Fibroblast of skin of right biceps (primary cell): ENCODE results near the gene MBTPS1.

Experiments used
- DNase-seq: peaks from one replicate; pipeline ENCODE4 v3.0.0-alpha.2; 2013

Gene MBTPS1

GRCh38 chr16:84095466-84095865 is 21.3 kb downstream of the MBTPS1 start:
- DNase-seq = no peak

GRCh38 chr16:84093879-84094270 is 22.9 kb downstream of the MBTPS1 start:
- no peak for DNase-seq

DNA sequence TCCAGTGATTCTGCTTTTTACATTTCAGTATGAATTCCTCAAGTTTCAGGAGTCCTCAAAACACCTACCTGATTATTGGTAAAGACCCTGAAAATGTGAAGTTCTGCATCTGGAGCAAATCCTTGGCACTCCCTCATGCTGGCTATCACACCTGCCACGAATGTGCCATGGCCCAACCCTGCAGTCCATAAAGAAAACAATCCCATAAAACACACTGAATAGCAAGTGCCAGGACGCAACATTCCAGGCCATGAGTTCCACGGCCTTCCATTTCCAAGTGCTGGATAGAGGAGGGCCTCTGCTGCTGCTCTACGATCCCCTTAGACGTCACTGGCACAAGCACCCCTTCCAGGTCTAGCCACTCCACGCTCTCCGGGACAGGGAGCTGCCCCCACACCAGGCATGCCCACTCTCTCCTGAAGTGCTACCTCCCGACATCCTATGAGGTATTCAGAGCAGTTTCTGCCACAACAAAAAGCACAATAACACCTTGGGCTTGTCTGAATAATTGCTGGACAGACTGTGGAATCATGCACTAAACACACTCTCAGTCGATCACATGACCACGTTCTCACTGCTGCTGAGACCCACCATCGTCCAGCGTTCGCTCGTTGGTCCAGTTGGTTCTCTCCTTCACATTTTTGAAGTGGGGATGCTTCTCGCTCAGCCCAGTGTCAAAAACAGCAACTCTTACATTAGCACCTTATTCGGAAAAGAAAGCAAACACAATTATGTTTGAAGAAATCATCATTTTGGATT is 23.4 kb downstream of the MBTPS1 start:
- DNase-seq = no peak

- DNase-seq = peak; percentile 14
Observed at GRCh38 chr16:84091460-84091859, 25.3 kb downstream of the MBTPS1 start.

DNA sequence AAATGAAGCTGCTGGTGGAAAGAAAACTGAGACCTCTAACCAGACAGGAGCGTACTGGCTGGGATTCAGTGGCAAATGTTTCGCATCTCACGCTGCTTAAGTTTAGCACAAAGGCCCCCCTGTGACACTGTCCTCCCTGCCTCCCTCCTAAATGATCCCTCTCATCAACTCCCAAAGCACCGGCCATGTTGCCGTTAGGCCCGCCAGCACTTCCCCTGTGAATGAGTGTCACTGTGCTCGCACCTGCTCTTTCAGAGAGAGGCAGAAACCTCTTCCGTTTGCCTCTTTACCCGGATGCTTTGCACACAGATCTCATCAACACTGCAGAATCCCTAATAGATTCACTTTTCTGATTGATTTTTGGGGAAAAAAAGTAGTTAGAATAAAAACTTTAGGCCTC is 26.5 kb downstream of the MBTPS1 start:
- DNase-seq = no peak

GRCh38 chr16:84088695-84089395 is 27.9 kb downstream of the MBTPS1 start:
- no peak for DNase-seq

DNA sequence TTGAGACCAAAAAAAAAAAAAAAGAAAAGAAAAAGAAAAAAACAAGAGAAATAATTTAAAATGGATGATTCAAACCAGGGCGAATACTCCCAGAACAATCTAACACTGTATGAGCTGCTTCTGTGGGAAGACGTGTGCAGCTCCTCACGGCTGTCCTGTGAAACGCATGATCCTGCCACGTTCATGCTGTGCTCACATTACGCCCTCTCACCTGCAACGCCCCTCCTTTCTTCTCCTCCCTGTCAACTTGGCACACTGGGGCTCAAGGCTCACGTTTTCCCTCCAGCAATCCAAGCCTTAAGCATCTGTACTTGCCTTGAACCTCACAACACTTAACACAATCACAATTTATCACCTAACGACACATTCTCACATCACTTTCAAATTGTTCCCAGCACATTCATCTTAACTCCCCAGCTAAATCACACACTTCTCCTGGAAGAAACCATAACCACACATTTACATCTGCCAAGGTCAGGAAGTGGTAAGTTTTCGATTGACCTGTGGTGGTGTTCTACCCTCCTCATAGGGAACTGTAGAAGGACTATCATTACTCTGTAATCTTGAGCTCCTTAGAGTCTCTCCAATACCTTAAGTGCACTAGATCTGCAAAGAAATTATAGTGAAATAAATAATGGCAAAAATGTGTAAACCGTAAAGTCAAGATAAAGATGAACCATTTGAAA is 29.1 kb downstream of the MBTPS1 start:
- no peak for DNase-seq

GRCh38 chr16:84087001-84087400 is 29.7 kb downstream of the MBTPS1 start:
- no peak for DNase-seq

DNA sequence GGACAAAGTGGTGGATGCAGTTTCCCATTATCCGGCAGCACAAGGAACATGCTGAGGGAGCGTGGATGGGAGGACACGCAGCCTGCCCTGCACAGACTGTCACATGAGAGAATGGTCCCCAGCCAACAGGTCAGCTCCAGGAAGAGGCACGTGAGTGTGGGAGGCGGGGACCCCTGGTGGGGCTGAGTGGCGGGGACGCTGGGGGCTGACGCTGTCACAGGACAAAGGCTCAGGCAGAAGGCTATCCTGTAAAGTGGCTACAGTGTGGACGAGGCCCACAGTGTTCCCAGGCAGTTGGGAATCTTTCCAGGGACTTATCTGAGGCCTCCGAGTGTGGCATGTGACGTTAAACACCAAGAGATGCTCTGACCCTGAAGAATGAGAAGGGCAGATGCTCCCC is 30.4 kb downstream of the MBTPS1 start:
- DNase-seq = no peak

DNA sequence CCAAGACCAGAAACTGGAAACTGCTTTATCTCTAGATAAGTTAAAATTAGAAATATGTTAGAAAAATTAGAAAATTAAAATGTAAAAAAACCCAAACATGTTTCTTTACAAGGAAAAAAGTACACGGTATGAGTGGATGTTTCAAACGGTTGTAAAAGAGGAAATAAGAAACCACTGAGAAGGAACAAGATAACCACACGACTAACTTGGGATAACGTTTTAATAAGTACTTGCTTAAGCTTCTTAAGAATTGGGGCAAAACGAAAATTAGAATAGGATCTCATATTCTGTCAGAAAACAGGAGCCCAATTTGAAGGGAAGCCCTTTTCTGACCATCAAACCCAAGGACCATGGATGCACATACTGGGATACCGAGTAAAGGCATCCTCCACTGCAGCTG is 31.0 kb downstream of the MBTPS1 start:
- no peak for DNase-seq

- DNase-seq = no peak
Observed at GRCh38 chr16:84085271-84085667, 31.5 kb downstream of the MBTPS1 start.

- DNase-seq = peak; percentile 53
Observed at GRCh38 chr16:84084570-84085270, 32.0 kb downstream of the MBTPS1 start.

DNA sequence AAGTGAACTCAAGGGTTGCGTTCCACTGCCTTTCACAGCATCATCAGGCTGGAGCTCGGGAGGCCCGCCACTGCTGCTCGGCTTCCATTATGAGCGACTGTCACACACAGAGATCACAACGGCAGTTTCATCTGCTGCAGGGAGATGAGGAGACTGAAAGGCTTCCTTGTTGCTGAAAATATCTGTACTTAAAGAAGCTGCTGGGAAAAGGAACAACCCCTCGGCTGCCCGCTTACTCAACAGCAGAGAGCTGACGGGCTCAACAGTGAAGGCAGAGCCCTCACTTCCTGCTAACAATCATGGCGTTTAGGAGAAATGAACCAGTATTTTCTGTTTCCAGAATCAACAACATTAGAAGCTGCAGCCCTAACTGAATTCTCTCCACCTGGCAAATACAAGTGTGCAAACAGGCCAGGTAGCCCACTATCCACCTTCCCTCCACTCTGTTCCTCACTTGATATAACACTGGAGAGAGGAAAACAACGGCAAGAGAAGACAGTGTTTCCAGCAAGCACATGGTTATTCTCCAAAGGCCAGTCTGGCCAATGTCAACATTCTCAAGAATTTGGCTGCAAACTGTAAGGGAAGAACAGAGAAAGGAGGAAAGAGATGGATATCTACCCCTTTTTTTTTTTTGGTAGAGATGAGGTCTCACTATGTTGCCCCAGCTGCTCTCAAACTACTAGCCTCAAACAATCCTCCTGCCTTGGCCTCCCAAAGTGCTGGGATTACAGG is 33.7 kb downstream of the MBTPS1 start:
- no peak for DNase-seq

GRCh38 chr16:84082110-84082509 is 34.6 kb downstream of the MBTPS1 start:
- no peak for DNase-seq

DNA sequence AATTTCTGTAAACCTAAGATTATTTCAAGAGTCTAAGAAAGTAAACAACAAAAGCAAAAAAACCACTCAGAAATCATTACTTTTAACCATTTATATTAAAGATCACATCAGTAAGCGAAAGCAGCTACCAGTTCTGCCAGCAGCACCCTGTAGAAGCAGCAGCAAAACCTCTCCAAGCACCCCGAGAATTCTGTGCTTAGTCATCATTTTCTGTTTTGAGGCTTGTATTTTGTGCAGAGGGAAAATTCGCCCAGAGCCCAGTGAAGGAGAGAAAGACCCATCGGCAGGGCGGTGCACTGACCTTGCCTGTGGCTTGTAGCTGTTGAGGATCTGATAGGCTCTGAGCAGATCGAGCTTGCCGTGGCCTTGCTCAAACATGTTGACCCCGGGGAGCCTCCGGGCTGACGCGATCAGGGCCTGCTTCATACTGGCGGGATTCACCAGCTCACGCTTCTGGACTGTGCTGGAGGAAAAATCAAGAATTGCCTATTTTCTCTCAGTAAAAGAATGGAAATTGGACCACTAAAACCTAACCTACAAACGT is 35.2 kb downstream of the MBTPS1 start:
- DNase-seq = no peak

GRCh38 chr16:84080813-84081212 is 35.9 kb downstream of the MBTPS1 start:
- DNase-seq = no peak

DNA sequence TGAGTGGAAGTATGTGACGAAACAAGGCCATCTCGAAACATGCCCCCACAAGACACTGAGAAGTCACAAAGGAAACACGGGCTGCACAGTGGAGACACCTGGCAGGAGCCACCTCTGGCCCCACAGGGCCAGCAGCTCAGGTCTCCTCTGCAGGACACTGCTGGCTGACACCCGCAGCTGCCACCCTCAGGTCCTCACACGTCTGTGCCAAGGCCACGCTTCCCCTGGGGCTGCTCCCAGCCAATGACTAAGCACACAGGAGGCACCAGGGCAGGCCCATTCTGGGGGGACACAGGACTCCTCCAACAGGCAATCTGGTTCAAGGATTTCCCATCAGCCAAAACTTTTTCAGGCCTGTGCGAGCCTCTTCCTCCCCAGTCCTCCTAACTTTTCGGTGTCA is 36.4 kb downstream of the MBTPS1 start:
- DNase-seq = no peak

DNA sequence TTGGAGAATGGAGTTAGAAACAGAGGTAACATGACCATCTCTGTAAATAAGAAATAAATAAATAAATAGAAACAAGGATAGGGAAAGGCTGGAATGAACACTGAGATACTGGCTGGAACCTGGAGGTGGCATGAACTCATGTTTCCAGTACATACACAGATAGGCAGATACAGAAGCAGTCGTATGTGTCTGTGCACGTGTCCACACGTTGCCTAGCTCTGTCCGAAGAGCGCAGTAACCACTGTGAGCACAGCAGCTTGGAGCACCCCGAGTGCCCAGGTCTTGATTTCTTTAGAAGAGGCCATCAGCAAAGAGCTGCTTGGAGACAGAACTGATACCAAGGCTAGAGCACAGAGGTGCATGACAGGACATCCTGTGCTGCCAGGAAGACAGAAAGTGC is 37.1 kb downstream of the MBTPS1 start:
- no peak for DNase-seq

- DNase-seq = no peak
Observed at GRCh38 chr16:84075376-84075775, 41.4 kb downstream of the MBTPS1 start.

DNA sequence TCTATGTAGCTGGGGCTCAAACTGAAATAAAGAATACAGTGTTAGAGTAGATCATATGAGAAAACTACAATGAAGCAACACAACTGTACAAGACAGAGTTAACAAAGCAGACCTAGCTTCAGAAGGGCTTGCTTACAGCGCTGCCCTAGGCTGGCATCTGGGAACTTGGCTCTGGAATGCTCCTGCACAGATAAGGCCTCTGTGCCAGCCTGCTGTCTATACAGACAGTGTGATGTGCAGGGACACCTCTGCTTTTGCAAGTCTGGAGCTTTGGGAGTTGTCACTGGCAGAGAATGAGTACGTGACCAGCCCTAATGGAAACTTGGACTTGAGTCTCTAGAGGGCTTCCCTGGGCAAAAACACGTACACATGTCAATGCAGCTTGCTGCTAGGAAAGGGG is 42.0 kb downstream of the MBTPS1 start:
- no peak for DNase-seq

DNA sequence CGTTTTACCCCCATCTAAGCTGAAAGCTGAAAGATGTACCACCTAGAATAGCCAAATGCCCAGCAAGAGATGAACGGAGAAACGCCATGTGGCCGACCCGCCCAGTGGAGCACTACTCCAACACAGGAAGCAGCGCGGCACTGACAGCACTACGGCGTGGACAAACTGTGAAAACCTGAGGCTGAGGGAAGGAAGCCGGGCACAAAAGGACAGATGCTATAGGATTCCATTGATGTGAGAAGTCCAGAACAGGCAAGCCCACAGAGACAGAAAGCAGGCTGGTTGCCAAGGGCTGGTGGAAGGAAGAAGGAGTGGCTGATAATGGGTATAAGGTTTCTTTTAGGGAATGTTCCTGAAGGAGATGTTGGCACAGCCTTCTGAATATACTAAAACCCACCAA is 44.7 kb downstream of the MBTPS1 start:
- no peak for DNase-seq

DNA sequence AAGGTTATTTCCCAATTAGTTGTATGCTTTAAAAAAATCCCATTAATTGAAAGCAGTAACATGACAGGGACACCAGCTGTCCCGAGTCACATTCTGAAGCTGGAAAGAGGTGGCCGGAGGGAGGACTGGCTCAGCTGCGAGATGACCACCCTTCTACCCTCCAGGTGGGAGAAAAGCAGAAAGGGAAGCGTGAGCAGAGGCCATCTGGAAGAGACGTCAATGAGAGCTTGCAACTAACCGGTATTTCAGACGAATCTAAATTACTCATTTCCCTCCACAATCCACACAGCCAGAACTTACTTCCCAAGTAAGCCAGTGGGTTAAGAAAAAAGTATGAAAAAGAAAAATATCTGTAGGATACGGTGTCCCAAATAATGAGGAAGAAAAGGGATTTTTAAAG is 45.6 kb downstream of the MBTPS1 start:
- DNase-seq = no peak
